Measurements from ENCODE around the gene GTF2A1. TPM values are rescaled to one million over a fixed set of nuclear protein-coding genes. Genes with fewer than 3 reads are reported as not detected.

The GTF2A1 gene
- total RNA-seq, 1 donor from 2014 or later: 42.0 TPM

GRCh38 chr14:81264671-81265070 is 43.9 kb upstream of the GTF2A1 start:
- peaks cover under 1% of the 10 kb centered on the region for H3K36me3 Mint-ChIP-seq (ENCODE audit: low read depth)
- H3K27me3 Mint-ChIP-seq (ENCODE audit: low read depth): no peaks in the 10 kb centered on the region
- no peak for DNase-seq (ENCODE audit: low read depth, low spot score)
- H3K4me3 Mint-ChIP-seq: no peak overlapping the region
- H3K4me1 Mint-ChIP-seq: peaks cover 25% of the 10 kb centered on the region
- no peaks in the 10 kb centered on the region for H3K9me3 Mint-ChIP-seq
- no peak for TF ChIP-seq CTCF (conservative IDR thresholded peaks at IDR 0.05)
- no peak overlapping the region for H3K27ac Mint-ChIP-seq (ENCODE audit: unreplicated experiment)

- peaks cover 4% of the 10 kb centered on the region for H3K36me3 Mint-ChIP-seq (ENCODE audit: low read depth)
- H3K9me3 Mint-ChIP-seq: no peaks in the 10 kb centered on the region
- TF ChIP-seq CTCF (conservative IDR thresholded peaks at IDR 0.05): no peak
- peak overlapping the region; percentile 7 for H3K27ac Mint-ChIP-seq (ENCODE audit: unreplicated experiment)
- no peak for DNase-seq (ENCODE audit: low read depth, low spot score)
- H3K4me3 Mint-ChIP-seq: no peak overlapping the region
- peaks cover 20% of the 10 kb centered on the region for H3K4me1 Mint-ChIP-seq
- H3K27me3 Mint-ChIP-seq (ENCODE audit: low read depth): no peaks in the 10 kb centered on the region
Measured at GRCh38 chr14:81263777-81264410, 43.1 kb upstream of the GTF2A1 start.

GRCh38 chr14:81261176-81261575 is 40.4 kb upstream of the GTF2A1 start:
- H3K27me3 Mint-ChIP-seq (ENCODE audit: low read depth): no peaks in the 10 kb centered on the region
- no peak for TF ChIP-seq CTCF (conservative IDR thresholded peaks at IDR 0.05)
- no peak overlapping the region for H3K4me3 Mint-ChIP-seq
- peaks cover 26% of the 10 kb centered on the region for H3K4me1 Mint-ChIP-seq
- H3K27ac Mint-ChIP-seq (ENCODE audit: unreplicated experiment): no peak overlapping the region
- DNase-seq (ENCODE audit: low read depth, low spot score): no peak
- H3K9me3 Mint-ChIP-seq: no peaks in the 10 kb centered on the region
- peaks cover 4% of the 10 kb centered on the region for H3K36me3 Mint-ChIP-seq (ENCODE audit: low read depth)

GRCh38 chr14:81260732-81261131 is 40.0 kb upstream of the GTF2A1 start:
- H3K9me3 Mint-ChIP-seq: no peaks in the 10 kb centered on the region
- no peak for TF ChIP-seq CTCF (conservative IDR thresholded peaks at IDR 0.05)
- DNase-seq (ENCODE audit: low read depth, low spot score): no peak
- H3K36me3 Mint-ChIP-seq (ENCODE audit: low read depth): peaks cover 4% of the 10 kb centered on the region
- H3K27me3 Mint-ChIP-seq (ENCODE audit: low read depth): no peaks in the 10 kb centered on the region
- H3K4me3 Mint-ChIP-seq: no peak overlapping the region
- H3K4me1 Mint-ChIP-seq: peaks cover 28% of the 10 kb centered on the region
- H3K27ac Mint-ChIP-seq (ENCODE audit: unreplicated experiment): no peak overlapping the region

GRCh38 chr14:81256289-81256960 is 35.7 kb upstream of the GTF2A1 start:
- peaks cover 10% of the 10 kb centered on the region for H3K4me1 Mint-ChIP-seq
- peaks cover 4% of the 10 kb centered on the region for H3K36me3 Mint-ChIP-seq (ENCODE audit: low read depth)
- TF ChIP-seq CTCF (conservative IDR thresholded peaks at IDR 0.05): no peak
- no peaks in the 10 kb centered on the region for H3K27me3 Mint-ChIP-seq (ENCODE audit: low read depth)
- H3K4me3 Mint-ChIP-seq: no peak overlapping the region
- peak overlapping the region; percentile 16 for H3K27ac Mint-ChIP-seq (ENCODE audit: unreplicated experiment)
- H3K9me3 Mint-ChIP-seq: no peaks in the 10 kb centered on the region
- DNase-seq (ENCODE audit: low read depth, low spot score): no peak

Measured in neural crest cell (in vitro differentiated cells).